ENCODE measurements around the gene CD2. TPM values are rescaled to one million over a fixed set of nuclear protein-coding genes. Genes with fewer than 3 reads are reported as not detected.

Gene CD2
- total RNA-seq, 1 experiment from 2014 or later = not detected

- no peaks in the 10 kb centered on the region for H3K4me1 Mint-ChIP-seq (ENCODE audit: low read depth, unreplicated experiment)
- ChIA-PET CTCF (no interaction called here), POLR2A (no interaction called here)
- Histone ChIP-seq H3K9me3 (no peaks in the 10 kb centered on the region), H3K36me3 (ENCODE audit: control insufficient read depth, insufficient read depth, low read length) (no peaks in the 10 kb centered on the region), H3K27me3 (replicated peaks; ENCODE audit: control insufficient read depth, insufficient read depth, low read length) (no peaks in the 10 kb centered on the region), H3K4me3 (ENCODE audit: low read depth, low read length) (no peak overlapping the region), H3K4me1 (no peaks in the 10 kb centered on the region)
- no peak overlapping the region for H3K27ac Mint-ChIP-seq (ENCODE audit: unreplicated experiment)
- H3K27me3 Mint-ChIP-seq (ENCODE audit: insufficient read depth, unreplicated experiment) = peaks cover 5% of the 10 kb centered on the region
- H3K4me3 Mint-ChIP-seq (ENCODE audit: unreplicated experiment) = no peak overlapping the region
- H3K9me3 Mint-ChIP-seq (ENCODE audit: unreplicated experiment) = no peaks in the 10 kb centered on the region
- no peak for DNase-seq
- no TSS peak for BruUV-seq (replicated peaks)
- intact Hi-C loops (cut with micrococcal nuclease; ENCODE audit: unreplicated experiment) = no loop called here
- TF ChIP-seq CTCF (IDR thresholded peaks at IDR 0.05; ENCODE audit: insufficient read depth in 1 of 2, low read depth in 1 of 2, low read length in 1 of 2, severe bottlenecking in 1 of 2, unreplicated experiment in 1 of 2) = no peak
- no peaks in the 10 kb centered on the region for H3K36me3 Mint-ChIP-seq (ENCODE audit: insufficient read depth, unreplicated experiment)
Observed at GRCh38 chr1:116731439-116731838, 22.8 kb upstream of the CD2 start.

- no peak overlapping the region for H3K27ac Mint-ChIP-seq (ENCODE audit: unreplicated experiment)
- Histone ChIP-seq H3K4me3 (ENCODE audit: low read depth, low read length) (no peak overlapping the region), H3K36me3 (ENCODE audit: control insufficient read depth, insufficient read depth, low read length) (no peaks in the 10 kb centered on the region), H3K4me1 (no peaks in the 10 kb centered on the region), H3K9me3 (no peaks in the 10 kb centered on the region), H3K27me3 (replicated peaks; ENCODE audit: control insufficient read depth, insufficient read depth, low read length) (no peaks in the 10 kb centered on the region)
- H3K27me3 Mint-ChIP-seq (ENCODE audit: insufficient read depth, unreplicated experiment) = peaks cover 5% of the 10 kb centered on the region
- H3K36me3 Mint-ChIP-seq (ENCODE audit: insufficient read depth, unreplicated experiment) = no peaks in the 10 kb centered on the region
- H3K9me3 Mint-ChIP-seq (ENCODE audit: unreplicated experiment) = no peaks in the 10 kb centered on the region
- no peak overlapping the region for H3K4me3 Mint-ChIP-seq (ENCODE audit: unreplicated experiment)
- H3K4me1 Mint-ChIP-seq (ENCODE audit: low read depth, unreplicated experiment) = no peaks in the 10 kb centered on the region
- intact Hi-C loops (cut with micrococcal nuclease; ENCODE audit: unreplicated experiment) = no loop called here
- no TSS peak for BruUV-seq (replicated peaks)
- POLR2A ChIA-PET = no interaction called here
- no peak for DNase-seq
- TF ChIP-seq CTCF (IDR thresholded peaks at IDR 0.05; ENCODE audit: insufficient read depth in 1 of 2, low read depth in 1 of 2, low read length in 1 of 2, severe bottlenecking in 1 of 2, unreplicated experiment in 1 of 2) = no peak
- CTCF ChIA-PET = no interaction called here
Observed at GRCh38 chr1:116732726-116733125, 21.5 kb upstream of the CD2 start.

GRCh38 chr1:116733476-116734365 is 20.5 kb upstream of the CD2 start:
- no peaks in the 10 kb centered on the region for H3K27me3 ChIP-seq (replicated peaks; ENCODE audit: control insufficient read depth, insufficient read depth, low read length)
- H3K27me3 Mint-ChIP-seq (ENCODE audit: insufficient read depth, unreplicated experiment) = peaks cover 2% of the 10 kb centered on the region
- intact Hi-C loops (cut with micrococcal nuclease; ENCODE audit: unreplicated experiment) = no loop called here
- H3K36me3 Mint-ChIP-seq (ENCODE audit: insufficient read depth, unreplicated experiment) = no peaks in the 10 kb centered on the region
- no peak overlapping the region for H3K27ac Mint-ChIP-seq (ENCODE audit: unreplicated experiment)
- no peaks in the 10 kb centered on the region for H3K9me3 ChIP-seq
- DNase-seq = no peak
- H3K4me1 ChIP-seq = no peaks in the 10 kb centered on the region
- POLR2A ChIA-PET = no interaction called here
- CTCF ChIA-PET = no interaction called here
- TF ChIP-seq CTCF (IDR thresholded peaks at IDR 0.05; ENCODE audit: insufficient read depth in 1 of 2, low read depth in 1 of 2, low read length in 1 of 2, severe bottlenecking in 1 of 2, unreplicated experiment in 1 of 2) = no peak
- H3K4me1 Mint-ChIP-seq (ENCODE audit: low read depth, unreplicated experiment) = no peaks in the 10 kb centered on the region
- H3K9me3 Mint-ChIP-seq (ENCODE audit: unreplicated experiment) = no peaks in the 10 kb centered on the region
- H3K4me3 Mint-ChIP-seq (ENCODE audit: unreplicated experiment) = no peak overlapping the region
- H3K4me3 ChIP-seq (ENCODE audit: low read depth, low read length) = no peak overlapping the region
- BruUV-seq (replicated peaks) = no TSS peak
- H3K36me3 ChIP-seq (ENCODE audit: control insufficient read depth, insufficient read depth, low read length) = no peaks in the 10 kb centered on the region
